Right lobe of liver (tissue), 6 donors: ENCODE results near the gene FBXL19. TPM values are rescaled to one million over a fixed set of nuclear protein-coding genes. Genes with fewer than 3 reads are reported as not detected.
"Not testable (repeated sequence)": the region's sequence is repeated elsewhere in the genome, so short reads cannot be mapped to it uniquely, and the experiment has no call there.

Experiments used
- ATAC-seq, 4 donors: fragments of 200-7000 bp; cut with Tn5 transposase; one replicate each; pipeline ENCODE4 v1.9.1; 2020; ENCODE audit warnings: mild to moderate bottlenecking in 4 of 4, moderate library complexity in 4 of 4
- DNase-seq, 3 donors: peaks; one replicate each; pipeline ENCODE4 v3.0.0-alpha.2; 2020
- H3K27ac ChIP-seq, 3 donors: fragments of 200-600 bp; one replicate each; pipeline ENCODE4 v1.8.0; 2022
- H3K27me3 ChIP-seq, 2 donors: fragments of 200-600 bp; one replicate each; pipeline ENCODE4 v1.8.0; 2022
- H3K36me3 ChIP-seq, 4 donors: fragments of 200-600 bp; sonication (generic) in 1 of 4; one replicate each; pipeline versions ENCODE4 v1.5.1 to v1.8.0; 2017 to 2022; ENCODE audit warnings: control low read depth in 1 of 4
- H3K4me1 ChIP-seq, 4 donors: fragments of 200-600 bp; sonication (generic) in 1 of 4; one replicate each; pipeline versions ENCODE4 v1.5.1 to v1.8.0; 2017 to 2022; ENCODE audit warnings: control low read depth in 1 of 4
- H3K4me3 ChIP-seq, 3 donors: fragments of 200-600 bp; one replicate each; pipeline ENCODE4 v1.8.0; 2022
- H3K9me3 ChIP-seq, 4 donors: fragments of 200-600 bp; sonication (generic) in 1 of 4; one replicate each; pipeline versions ENCODE4 v1.5.1 to v1.8.0; 2017 to 2022; ENCODE audit warnings: control low read depth in 1 of 4
- CTCF ChIP-seq, 4 donors: fragments of 200-600 bp in 3 of 4; fragments of 450-650 bp in 1 of 4; IDR thresholded peaks; one replicate each; pipeline versions ENCODE4 v1.5.1 to v1.8.0; 2016 to 2022; ENCODE audit warnings: antibody characterized with exemption in 4 of 4, mild to moderate bottlenecking in 2 of 4
- POLR2A ChIP-seq: fragments of 450-650 bp; IDR thresholded peaks from one replicate; pipeline ENCODE4 v1.6.1; 2017; ENCODE audit warnings: antibody characterized with exemption, mild to moderate bottlenecking
- WGBS: methylation state at CpG from one replicate; pipeline ENCODE4 v1.1.6; 2018; ENCODE audit warnings: low coverage, low lambda C conversion rate; ENCODE audit not compliant: insufficient coverage; ENCODE audit errors: missing lambda C conversion rate; 5-methylcytosine and 5-hydroxymethylcytosine counted together
- intact Hi-C, 2 donors: fragments of 100-400 bp; cut with DNase I; formaldehyde crosslinking; loops; one replicate each; pipeline versions ENCODE4 v1.11.2 to v1.14.1; 2022
- total RNA-seq, 6 experiments: library from RNA; depleted of rRNA in 2 of 6; stranded (reverse); fragments of >200 nt in 2 of 6; fragmentation: NEBNext Ultra II Directional in 3 of 6; extraction: Animal tissue kit (Norgen Biotek cat#: 25700) in 3 of 6; gene quantifications; one replicate each; pipeline versions ENCODE4 v1.1.0 to v1.2.4, GENCODE V29; 2016 to 2023
- donor health status: DM: no; HTN: yes; CAD: no.
- donor health status: DM: no; HTN: no; CAD: no.
- donor health status: DM: no; HTN: no; CAD: no.
- donor health status: DM: no; HTN: yes; CAD: no.
- donor health status: DM: no; HTN: yes; CAD: no.

FBXL19 gene
- total RNA-seq, 6 experiments from 2014 or later = 2.8 to 8.0 (median 3.4) TPM

DNA sequence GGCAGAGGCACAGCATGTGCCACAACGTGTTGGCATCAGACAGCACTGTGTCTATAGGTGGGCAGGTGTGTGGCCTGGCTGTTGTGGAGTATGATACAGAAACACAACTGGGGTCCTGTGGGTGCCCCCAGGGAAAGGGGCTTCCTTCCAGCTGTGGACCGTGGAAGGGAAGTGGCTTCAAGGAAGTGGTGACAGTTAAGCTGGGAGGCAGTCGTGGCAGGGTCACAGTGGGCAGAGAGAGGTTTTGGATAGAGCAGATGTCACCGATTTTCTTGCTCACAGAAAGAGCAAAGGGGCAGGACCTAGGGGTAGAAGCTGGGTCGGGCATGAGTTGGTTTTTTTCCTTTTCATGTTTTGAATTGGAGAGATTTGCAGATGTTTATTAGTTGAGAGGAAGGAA, 14.3 kb downstream of the FBXL19 start:
- peak overlapping the region in 1 of 3 donors; percentile 13 for H3K27ac ChIP-seq
- peaks cover 0 to 7% (median 0%) of the 10 kb centered on the region in 4 donors for H3K4me1 ChIP-seq
- H3K27me3 ChIP-seq = no peaks in the 10 kb centered on the region
- H3K36me3 ChIP-seq = no peaks in the 10 kb centered on the region
- H3K9me3 ChIP-seq = no peaks in the 10 kb centered on the region
- no peak overlapping the region for H3K4me3 ChIP-seq
- WGBS = 43% methylated on average over 4 of the region's 5 CpGs
- DNase-seq (no peak), ATAC-seq (no peak)
- TF ChIP-seq POLR2A (no peak), CTCF (IDR thresholded peaks at IDR 0.05) (no peak)
- intact Hi-C loops = no loop called here

GRCh38 chr16:30939571-30939970, 16.2 kb downstream of the FBXL19 start:
- DNase-seq, intact Hi-C loops, H3K9me3 ChIP-seq, ATAC-seq, H3K27ac ChIP-seq, H3K4me3 ChIP-seq, H3K36me3 ChIP-seq, H3K4me1 ChIP-seq, H3K27me3 ChIP-seq: not testable (repeated sequence)
- 96% methylated on average over 7 of the region's 8 CpGs for WGBS

- H3K27me3 ChIP-seq = no peaks in the 10 kb centered on the region
- no peak overlapping the region for H3K27ac ChIP-seq
- DNase-seq (peak; percentile 84 to 86 (median 85)), ATAC-seq (peak; percentile 96 to 98 (median 98))
- TF ChIP-seq POLR2A (no peak), CTCF (IDR thresholded peaks at IDR 0.05) (peak; percentile 79 to 93 (median 86))
- H3K9me3 ChIP-seq = no peaks in the 10 kb centered on the region
- H3K4me3 ChIP-seq = no peak overlapping the region
- 20% methylated on average over 2 of the region's 15 CpGs for WGBS
- intact Hi-C loops = no loop called here
- peaks cover 0 to 7% (median 0%) of the 10 kb centered on the region in 4 donors for H3K4me1 ChIP-seq
- H3K36me3 ChIP-seq = no peaks in the 10 kb centered on the region
These were observed 18.4 kb downstream of the FBXL19 start for GRCh38 chr16:30941600-30942425.

- H3K27ac ChIP-seq = no peak overlapping the region
- ATAC-seq (no peak), DNase-seq (no peak)
- intact Hi-C loops = no loop called here
- no peak overlapping the region for H3K4me3 ChIP-seq
- no peaks in the 10 kb centered on the region for H3K9me3 ChIP-seq
- H3K27me3 ChIP-seq = no peaks in the 10 kb centered on the region
- H3K4me1 ChIP-seq = peaks cover 0 to 7% (median 0%) of the 10 kb centered on the region in 4 donors
- no peaks in the 10 kb centered on the region for H3K36me3 ChIP-seq
- WGBS = 80% methylated on average over 1 of the region's 4 CpGs
- TF ChIP-seq CTCF (IDR thresholded peaks at IDR 0.05) (no peak), POLR2A (no peak)
These were observed 19.0 kb downstream of the FBXL19 start for GRCh38 chr16:30942426-30942806.

DNA sequence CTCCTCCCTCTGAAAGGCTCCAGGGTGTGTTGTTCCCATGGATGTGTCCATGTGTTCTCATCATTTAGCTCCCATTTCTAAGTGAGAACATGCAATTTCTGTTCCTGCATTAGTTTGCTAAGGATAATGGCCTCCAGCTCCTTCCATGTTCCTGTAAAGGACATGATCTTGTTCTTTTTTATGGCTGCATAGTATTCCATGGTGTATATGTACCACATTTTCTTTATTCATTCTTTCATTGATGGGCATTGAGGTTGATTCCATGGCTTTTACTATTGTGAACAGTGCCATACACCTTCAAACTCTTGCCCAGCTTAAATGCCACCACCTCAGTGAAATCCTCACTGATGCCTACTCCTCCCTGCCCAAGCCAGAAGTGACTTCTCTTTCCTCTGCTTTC, 21.0 kb downstream of the FBXL19 start:
- ATAC-seq (no peak), DNase-seq (no peak)
- peaks cover 0 to 7% (median 0%) of the 10 kb centered on the region in 4 donors for H3K4me1 ChIP-seq
- TF ChIP-seq POLR2A (no peak), CTCF (IDR thresholded peaks at IDR 0.05) (no peak)
- H3K9me3 ChIP-seq = no peaks in the 10 kb centered on the region
- H3K4me3 ChIP-seq = no peak overlapping the region
- no peaks in the 10 kb centered on the region for H3K36me3 ChIP-seq
- H3K27me3 ChIP-seq = no peaks in the 10 kb centered on the region
- intact Hi-C loops = no loop called here
- no peak overlapping the region for H3K27ac ChIP-seq
